Right cardiac atrium (tissue), 5 donors: ENCODE results near the gene CHMP4B. TPM values are rescaled to one million over a fixed set of nuclear protein-coding genes. Genes with fewer than 3 reads are reported as not detected.
A peak's percentile ranks its signal among the peaks of the same experiment; 100 is the strongest.

Experiments used
- ATAC-seq, 2 donors: fragments of 200-7000 bp; cut with Tn5 transposase; one replicate each; pipeline versions ENCODE4 v1.8.0 to v1.9.1; 2020; ENCODE audit warnings: moderate library complexity in 2 of 2, mild to moderate bottlenecking in 1 of 2
- DNase-seq, 3 donors: peaks; one replicate each; pipeline ENCODE4 v3.0.0-alpha.2; 2020
- H3K27ac ChIP-seq: one replicate; pipeline ENCODE4 v1.5.1; 2013; ENCODE audit warnings: mild to moderate bottlenecking, low read length, control low read depth, moderate library complexity
- H3K27me3 ChIP-seq: one replicate; pipeline ENCODE4 v1.6.1; 2013; ENCODE audit not compliant: control insufficient read depth, insufficient read depth
- H3K4me1 ChIP-seq: one replicate; pipeline ENCODE4 v1.6.1; 2013; ENCODE audit warnings: low read length; ENCODE audit not compliant: control insufficient read depth, insufficient read depth
- H3K4me3 ChIP-seq: one replicate; pipeline ENCODE4 v1.5.1; 2013; ENCODE audit warnings: low read length, control low read depth
- H3K9me3 ChIP-seq: one replicate; pipeline ENCODE4 v1.6.1; 2013; ENCODE audit warnings: low read length; ENCODE audit not compliant: control insufficient read depth
- WGBS: extraction: QIAGEN DNeasy Blood & Tissue Kit; methylation state at CpG from one replicate; pipeline ENCODE4 v1.1.7; 2013; 5-methylcytosine and 5-hydroxymethylcytosine counted together
- intact Hi-C, 4 donors: fragments of 100-400 bp; cut with DNase I; formaldehyde crosslinking; loops; one replicate each; pipeline versions ENCODE4 v1.11.0 to v1.14.0; 2022 to 2023
- polyA plus RNA-seq: library from polyadenylated mRNA; stranded (reverse); fragments of 200-250 nt; gene quantifications from one replicate; pipeline ENCODE4 v1.2.3, GENCODE V29; 2013
- total RNA-seq, 4 donors: library from RNA; stranded (reverse); fragmentation: NEBNext Ultra II Directional; extraction: Animal tissue kit (Norgen Biotek cat#: 25700); gene quantifications; one replicate each; pipeline ENCODE4 v1.2.1, GENCODE V29; 2021
- donor health status: healthy with polysubstance abuse.
- donor health status: DM: no; HTN: yes; CAD: no.
- donor health status: DM: no; HTN: no; CAD: no.
- donor health status: DM: no; HTN: yes; CAD: no; lungs with severe emphysema.
- donor health status: DM: yes; HTN: yes; CAD: no.

Gene CHMP4B
- total and polyA plus RNA-seq, 5 donors: 88.3 to 126 (median 91.9) TPM

DNA sequence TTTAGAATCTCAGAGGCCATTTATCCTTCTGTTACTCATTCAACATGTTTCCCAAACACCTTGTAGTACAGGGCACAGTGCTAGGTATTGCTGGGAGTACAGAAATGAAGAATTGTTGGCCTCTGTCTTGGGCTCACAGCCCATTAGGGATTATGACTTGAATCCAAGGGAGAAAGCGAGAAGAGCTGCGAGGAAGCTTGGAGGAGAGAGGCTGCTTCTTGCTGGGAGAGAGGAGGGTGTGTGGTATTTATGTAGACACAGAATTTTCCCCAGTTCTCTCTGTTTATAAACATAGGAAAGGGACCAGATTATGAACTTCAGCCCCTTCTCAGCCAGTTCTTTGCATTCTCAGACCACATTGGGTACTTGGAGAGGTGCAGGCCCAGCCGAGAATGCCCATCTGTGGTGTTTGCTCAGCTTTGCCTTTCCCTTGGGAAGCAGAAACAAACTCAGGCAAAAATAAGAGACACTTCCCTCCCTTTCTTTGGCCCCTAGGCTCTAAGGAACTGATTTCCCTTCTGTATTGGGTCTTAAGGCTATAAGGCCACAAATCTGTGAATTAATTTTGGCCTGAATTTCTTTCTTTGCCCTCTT is 17.9 kb downstream of the CHMP4B start:
- WGBS: 53% methylated on average over 3 of the region's 3 CpGs
- Histone ChIP-seq H3K9me3 (no peaks in the 10 kb centered on the region), H3K27me3 (no peaks in the 10 kb centered on the region), H3K4me3 (no peak overlapping the region), H3K27ac (peak overlapping the region; percentile 37), H3K4me1 (peaks cover 51% of the 10 kb centered on the region)
- intact Hi-C loops: no loop called here
- DNase-seq (no peak), ATAC-seq (peak in 1 of 2 donors; percentile 9)

DNA sequence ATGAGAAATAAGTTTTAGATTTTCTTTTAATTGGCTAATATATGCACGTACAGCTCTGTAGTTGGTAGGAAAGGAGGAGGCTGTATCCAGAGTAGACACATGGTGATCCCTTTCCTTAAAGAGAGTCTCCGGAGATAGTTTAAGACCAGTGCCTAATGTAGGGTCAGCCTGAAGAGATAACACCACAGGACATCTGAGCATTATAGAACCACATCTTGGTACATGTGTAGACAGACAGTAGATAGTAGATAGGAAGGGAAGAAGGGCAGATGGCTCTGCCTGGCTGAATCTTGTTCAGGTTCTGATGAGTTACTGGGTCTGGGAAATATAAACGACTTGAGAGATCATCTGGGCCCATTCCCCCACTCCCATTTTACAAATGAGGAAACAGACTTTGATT is 18.5 kb downstream of the CHMP4B start:
- DNase-seq (no peak), ATAC-seq (no peak)
- Histone ChIP-seq H3K9me3 (no peaks in the 10 kb centered on the region), H3K27ac (peak overlapping the region; percentile 31), H3K4me3 (no peak overlapping the region), H3K4me1 (peaks cover 48% of the 10 kb centered on the region), H3K27me3 (no peaks in the 10 kb centered on the region)
- intact Hi-C loops: no loop called here
- 63% methylated on average over 3 of the region's 3 CpGs for WGBS

DNA sequence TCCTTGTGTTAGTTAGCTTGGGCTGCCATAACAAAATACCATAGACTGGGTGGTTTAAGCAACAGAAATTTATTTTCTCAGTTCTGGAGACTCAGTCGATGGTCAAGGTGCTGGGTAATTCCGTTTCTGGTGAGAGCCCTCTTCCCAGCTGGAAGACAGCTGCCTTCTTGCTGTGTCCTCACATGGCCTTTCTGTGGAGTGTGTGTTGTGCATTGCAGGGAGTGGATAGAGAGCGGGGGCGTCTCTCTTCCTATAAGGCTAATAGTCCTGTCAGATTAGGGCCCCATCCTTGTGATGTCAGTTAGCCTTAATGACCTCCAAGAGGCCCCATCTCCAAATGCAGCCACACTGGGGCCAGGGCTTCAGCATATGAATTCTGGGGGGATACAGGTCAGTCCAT is 19.2 kb downstream of the CHMP4B start:
- DNase-seq (no peak), ATAC-seq (peak in 1 of 2 donors; percentile 18)
- 49% methylated on average over 4 of the region's 4 CpGs for WGBS
- Histone ChIP-seq H3K4me3 (no peak overlapping the region), H3K9me3 (no peaks in the 10 kb centered on the region), H3K4me1 (peaks cover 48% of the 10 kb centered on the region), H3K27ac (no peak overlapping the region), H3K27me3 (no peaks in the 10 kb centered on the region)
- intact Hi-C loops: no loop called here

- H3K27me3 ChIP-seq: no peaks in the 10 kb centered on the region
- no peak overlapping the region for H3K27ac ChIP-seq
- 28% methylated on average over 11 of the region's 11 CpGs for WGBS
- H3K4me1 ChIP-seq: peaks cover 39% of the 10 kb centered on the region
- no peak overlapping the region for H3K4me3 ChIP-seq
- H3K9me3 ChIP-seq: no peaks in the 10 kb centered on the region
- ATAC-seq (peak; percentile 46 to 58), DNase-seq (peak in 2 of 3 donors; percentile 30 to 50)
- intact Hi-C loops: no loop called here
Observed at GRCh38 chr20:33832103-33832804, 21.1 kb downstream of the CHMP4B start.

DNA sequence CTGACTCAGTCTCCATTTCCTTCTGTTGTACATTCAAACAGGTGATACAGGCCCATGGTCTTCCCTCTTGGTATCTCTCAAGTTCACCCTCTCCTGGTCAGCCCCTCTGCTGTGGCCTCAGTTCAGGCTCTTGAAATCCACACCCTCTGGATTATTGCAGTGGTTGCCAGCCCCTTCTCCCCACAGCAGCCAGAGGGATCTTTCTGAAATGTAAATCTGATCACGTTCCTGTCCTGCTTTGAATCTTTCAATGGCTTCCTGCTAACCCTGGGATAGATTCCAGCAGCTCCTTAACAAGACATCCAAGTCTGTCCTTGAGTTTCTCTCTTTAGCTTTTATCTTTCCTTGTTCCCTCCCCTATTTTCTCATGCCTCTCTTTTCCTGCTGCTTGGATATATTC is 22.2 kb downstream of the CHMP4B start:
- peaks cover 37% of the 10 kb centered on the region for H3K4me1 ChIP-seq
- DNase-seq: no peak
- WGBS: 14% methylated on average over 1 of the region's 1 CpG

GRCh38 chr20:33835615-33836172 is 24.5 kb downstream of the CHMP4B start:
- Histone ChIP-seq H3K27me3 (no peaks in the 10 kb centered on the region), H3K9me3 (no peaks in the 10 kb centered on the region), H3K4me1 (peaks cover 38% of the 10 kb centered on the region), H3K4me3 (no peak overlapping the region), H3K27ac (no peak overlapping the region)
- peak in 1 of 3 donors; percentile 37 for DNase-seq
- intact Hi-C loops: no loop called here
- ATAC-seq: peak in 1 of 2 donors; percentile 24
- WGBS: 78% methylated on average over 9 of the region's 9 CpGs

More for the DNA sequence above, 22.2 kb downstream of the CHMP4B start:
- no peaks in the 10 kb centered on the region for H3K9me3 ChIP-seq
- no peak for ATAC-seq
- intact Hi-C loops: no loop called here
- no peaks in the 10 kb centered on the region for H3K27me3 ChIP-seq
- no peak overlapping the region for H3K27ac ChIP-seq
- H3K4me3 ChIP-seq: no peak overlapping the region

- 75% methylated on average over 2 of the region's 2 CpGs for WGBS
Observed at GRCh38 chr20:33836277-33836676, 25.1 kb downstream of the CHMP4B start.

GRCh38 chr20:33837096-33837830 is 26.1 kb downstream of the CHMP4B start:
- H3K4me3 ChIP-seq: no peak overlapping the region
- peaks cover 39% of the 10 kb centered on the region for H3K4me1 ChIP-seq
- intact Hi-C loops: no loop called here
- no peaks in the 10 kb centered on the region for H3K9me3 ChIP-seq
- WGBS: 85% methylated on average over 5 of the region's 5 CpGs
- H3K27ac ChIP-seq: no peak overlapping the region
- DNase-seq (no peak), ATAC-seq (no peak)
- H3K27me3 ChIP-seq: no peaks in the 10 kb centered on the region

More at GRCh38 chr20:33836277-33836676, 25.1 kb downstream of the CHMP4B start:
- Histone ChIP-seq H3K4me3 (no peak overlapping the region), H3K27ac (no peak overlapping the region), H3K9me3 (no peaks in the 10 kb centered on the region), H3K27me3 (no peaks in the 10 kb centered on the region), H3K4me1 (peaks cover 41% of the 10 kb centered on the region)
- DNase-seq (no peak), ATAC-seq (no peak)
- intact Hi-C loops: no loop called here

DNA sequence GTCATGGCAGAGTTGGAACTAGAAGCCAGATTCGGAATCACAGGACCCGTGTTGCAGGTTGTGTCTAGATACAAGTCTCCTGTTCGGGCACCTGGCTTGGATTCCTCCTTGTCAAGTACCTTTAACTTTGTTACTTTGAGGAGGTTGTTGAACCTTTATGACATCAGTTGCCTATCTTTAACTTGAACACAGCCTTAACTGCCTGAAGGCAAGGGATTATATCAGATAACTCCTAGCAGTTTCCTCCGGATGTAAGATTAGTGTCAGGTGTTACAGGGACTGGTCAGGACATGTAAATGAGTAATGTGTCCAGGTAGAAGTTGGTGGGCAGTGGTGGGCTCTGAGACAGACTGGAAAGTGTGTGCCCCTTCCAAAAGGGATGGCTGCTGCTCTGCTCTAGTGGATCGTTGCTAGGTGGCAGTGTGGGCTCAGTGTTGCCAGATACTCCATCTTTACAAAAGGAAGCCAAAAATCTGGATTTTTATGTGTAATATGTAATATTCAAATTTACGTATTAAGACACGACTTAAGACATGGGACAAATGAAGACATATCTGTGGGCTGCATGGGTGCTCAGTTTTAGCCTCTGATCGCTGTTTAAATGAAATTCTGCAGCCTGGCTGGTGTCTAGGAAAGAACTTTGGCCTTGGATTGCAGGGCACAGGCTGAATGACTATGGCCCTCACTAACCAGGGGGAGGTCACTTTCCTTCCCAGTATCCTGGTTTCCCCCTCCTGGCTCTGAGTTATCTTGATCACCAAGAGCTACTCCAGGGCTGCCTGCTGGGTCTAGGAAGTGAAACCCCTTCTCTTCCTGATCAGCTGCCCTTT is 27.1 kb downstream of the CHMP4B start:
- Histone ChIP-seq H3K27me3 (no peaks in the 10 kb centered on the region), H3K4me1 (peaks cover 40% of the 10 kb centered on the region), H3K9me3 (no peaks in the 10 kb centered on the region), H3K27ac (no peak overlapping the region), H3K4me3 (no peak overlapping the region)
- intact Hi-C loops: no loop called here
- WGBS: 77% methylated on average over 8 of the region's 8 CpGs
- ATAC-seq (no peak), DNase-seq (no peak)

GRCh38 chr20:33839591-33839990 is 28.4 kb downstream of the CHMP4B start:
- Histone ChIP-seq H3K27me3 (no peaks in the 10 kb centered on the region), H3K4me3 (no peak overlapping the region), H3K9me3 (no peaks in the 10 kb centered on the region), H3K27ac (no peak overlapping the region), H3K4me1 (peaks cover 34% of the 10 kb centered on the region)
- ATAC-seq: peak; percentile 43 to 67
- DNase-seq: peak in 2 of 3 donors; percentile 35 to 74
- WGBS: 67% methylated on average over 3 of the region's 3 CpGs
- intact Hi-C loops: no loop called here
